HG02943 (cell line): Measurements from ENCODE around the gene FSIP1.

Experiments
- ATAC-seq: cut with Tn5 transposase; IDR thresholded peaks from one replicate; pipeline ENCODE4 v1.9.1; 2021; ENCODE audit warnings: mild to moderate bottlenecking, low read depth, moderate library complexity; ENCODE audit not compliant: unreplicated experiment

FSIP1 gene

DNA sequence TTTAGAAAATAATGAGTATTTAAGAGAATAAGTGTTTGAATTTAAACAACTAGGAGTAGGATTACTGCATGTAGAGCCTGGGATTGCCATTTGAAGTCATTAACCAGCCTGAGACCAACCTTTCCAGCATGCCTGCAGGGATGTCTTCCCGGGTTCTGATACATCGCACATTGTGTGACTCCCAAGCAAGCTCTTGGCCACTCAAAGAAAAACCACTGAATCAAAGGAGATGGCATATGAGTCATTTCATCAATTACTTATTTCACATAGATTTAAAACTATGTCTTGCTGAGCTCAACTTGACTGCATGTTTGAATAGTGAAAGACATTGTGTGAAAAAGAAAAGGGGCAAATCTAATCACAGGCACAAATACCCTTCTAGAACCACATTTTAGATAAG lies 216.8 kb downstream of the FSIP1 start:
- ATAC-seq: no peak

DNA sequence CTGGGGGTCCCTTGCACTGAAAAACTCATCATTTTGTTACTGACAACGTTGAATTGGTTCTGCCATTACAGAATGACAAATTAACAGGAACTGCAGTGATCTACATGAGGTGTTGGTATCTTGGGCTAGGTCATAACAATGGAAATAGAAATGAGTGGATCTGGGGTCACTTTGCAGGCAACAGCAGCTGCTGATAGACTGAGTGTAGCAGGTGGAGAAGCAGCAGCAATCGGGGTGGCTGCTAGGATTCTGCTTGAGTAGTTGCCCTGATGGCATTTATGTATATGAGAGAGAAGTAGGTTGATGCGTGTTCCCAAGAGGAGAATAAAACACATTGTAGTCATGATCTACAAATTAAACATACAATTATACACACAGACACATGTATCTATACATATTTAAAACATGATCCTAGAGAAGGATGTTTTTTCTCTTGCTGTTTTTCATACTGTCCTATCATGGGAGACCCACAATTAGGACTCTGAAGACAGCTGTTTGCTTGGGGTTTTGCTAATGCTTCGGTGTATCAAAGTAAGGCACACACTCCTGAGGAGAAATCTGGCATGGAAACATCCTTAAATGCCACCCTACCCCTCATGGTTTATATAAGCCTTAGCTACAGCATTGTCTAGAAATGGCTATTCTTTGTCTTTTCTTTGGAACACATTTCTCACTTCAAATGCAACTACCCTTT lies 217.5 kb downstream of the FSIP1 start:
- no peak for ATAC-seq

DNA sequence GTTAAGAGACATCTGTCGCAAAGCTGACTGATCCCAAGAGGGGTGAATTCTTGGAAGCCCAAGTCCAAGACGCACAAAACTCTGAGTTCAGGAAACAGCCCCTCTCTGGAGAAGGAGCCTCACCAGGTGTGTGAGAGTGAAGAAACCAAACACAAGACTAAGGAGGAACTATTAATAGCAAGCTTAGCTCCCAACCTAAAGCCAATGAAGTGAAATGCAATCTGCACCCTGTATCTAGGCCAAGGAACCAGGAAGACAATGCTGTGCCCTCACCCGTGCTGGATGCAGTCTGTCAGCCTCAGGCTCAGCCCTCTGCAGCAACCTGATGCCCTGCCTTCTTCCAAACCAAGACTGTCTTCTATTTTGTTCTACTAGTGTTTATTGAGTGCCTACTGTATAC lies 224.2 kb downstream of the FSIP1 start:
- no peak for ATAC-seq

DNA sequence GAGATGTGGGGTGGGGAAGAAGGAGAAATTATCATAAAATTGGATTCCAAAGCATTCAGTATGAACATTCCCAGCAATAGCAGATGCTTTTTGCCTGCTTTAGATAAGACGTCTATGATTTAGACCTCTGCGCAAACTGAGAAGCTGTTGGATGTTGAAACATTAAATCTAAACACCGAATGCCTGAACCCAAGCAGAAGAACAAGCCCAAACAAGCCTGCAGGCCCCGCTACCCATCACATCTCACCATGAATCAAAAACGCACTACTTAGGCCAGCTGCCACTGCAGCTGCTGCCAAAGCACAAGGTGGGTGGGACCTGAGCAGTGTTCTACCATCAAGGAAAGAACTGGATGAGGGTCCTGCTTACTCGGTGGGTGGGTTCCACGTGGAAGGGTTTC lies 226.2 kb downstream of the FSIP1 start:
- ATAC-seq: no peak

DNA sequence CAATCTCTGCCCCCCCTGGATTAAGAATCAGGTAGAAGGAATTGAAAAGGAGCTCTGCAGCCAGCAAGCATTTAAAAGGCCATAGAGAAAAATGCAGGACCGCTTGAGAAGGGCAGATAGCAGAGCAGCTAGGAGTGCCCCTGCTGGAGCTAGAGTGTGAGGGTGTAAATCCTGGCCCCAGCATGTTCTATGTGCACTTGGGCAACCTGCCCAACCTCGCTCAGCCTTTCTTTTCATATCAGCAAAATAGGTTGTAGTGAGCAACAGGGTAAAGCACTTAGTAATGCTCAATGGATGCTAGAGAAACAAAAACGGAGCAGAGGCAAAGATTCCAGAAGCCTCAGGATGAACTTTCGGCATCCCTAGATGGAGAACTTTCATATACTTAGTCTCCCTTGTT lies 226.8 kb downstream of the FSIP1 start:
- ATAC-seq: no peak

DNA sequence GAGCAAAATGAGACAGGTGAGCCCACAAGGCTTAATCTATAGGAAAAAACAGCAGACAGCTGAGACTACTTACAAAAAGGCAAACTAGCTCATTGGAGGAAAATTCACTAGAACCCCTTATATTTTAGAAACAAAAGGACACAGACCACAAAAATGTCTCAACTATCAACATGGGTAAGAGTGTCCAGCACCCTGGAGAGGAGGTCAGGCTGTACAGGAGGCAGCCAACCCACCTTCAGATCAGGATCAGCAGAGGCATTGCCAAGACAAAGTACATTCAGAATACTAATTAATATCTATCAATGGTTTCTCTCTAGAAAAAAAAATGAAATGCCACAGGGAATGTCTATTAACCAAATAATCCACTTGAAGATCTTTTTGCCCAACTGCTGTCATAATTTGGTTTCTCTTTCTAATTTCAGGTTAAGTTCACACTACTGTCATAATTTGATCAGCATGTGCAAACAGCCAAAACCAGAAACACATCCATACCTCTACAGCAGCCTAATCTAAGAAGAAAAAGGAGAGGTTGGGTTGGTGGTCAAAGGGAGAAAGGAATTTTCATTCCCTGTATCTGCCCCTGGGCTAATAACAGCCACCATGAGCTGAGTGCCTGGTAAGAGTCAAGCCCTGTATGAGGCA lies 227.8 kb downstream of the FSIP1 start:
- ATAC-seq: no peak

DNA sequence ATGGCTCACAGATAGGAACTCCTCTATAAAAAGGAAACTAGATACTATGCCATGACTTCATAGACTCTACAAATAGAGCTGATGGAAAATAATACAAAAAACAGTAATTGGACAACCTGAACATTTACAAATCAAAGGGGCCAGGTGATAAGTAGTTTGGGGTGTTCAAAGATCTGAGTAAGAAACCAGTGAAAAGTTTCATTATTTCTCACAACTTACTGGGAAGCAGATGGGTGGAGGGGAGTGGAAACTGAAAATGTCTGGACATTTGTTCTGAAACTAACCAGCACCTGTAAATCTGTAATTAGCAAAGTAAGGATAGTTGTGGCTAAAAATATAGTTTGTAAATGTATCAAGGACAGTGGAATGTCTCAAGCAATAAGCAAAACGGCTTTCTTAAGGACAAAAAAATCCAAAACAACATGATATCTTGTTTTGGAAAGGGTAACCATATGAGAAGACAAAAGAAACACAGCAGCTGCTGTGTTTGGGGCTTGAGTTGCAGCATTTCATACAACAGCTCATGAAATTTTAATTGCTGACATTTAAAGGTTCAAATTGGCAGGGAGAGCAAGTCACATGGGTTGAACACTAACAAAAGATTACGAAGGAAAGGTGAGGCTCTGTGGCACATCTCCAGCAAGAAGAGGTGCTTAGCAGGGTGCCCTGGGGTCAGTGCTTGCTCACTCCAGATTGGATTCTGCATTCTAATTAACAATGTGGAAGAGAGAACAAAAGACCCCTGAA lies 228.5 kb downstream of the FSIP1 start:
- no peak for ATAC-seq

DNA sequence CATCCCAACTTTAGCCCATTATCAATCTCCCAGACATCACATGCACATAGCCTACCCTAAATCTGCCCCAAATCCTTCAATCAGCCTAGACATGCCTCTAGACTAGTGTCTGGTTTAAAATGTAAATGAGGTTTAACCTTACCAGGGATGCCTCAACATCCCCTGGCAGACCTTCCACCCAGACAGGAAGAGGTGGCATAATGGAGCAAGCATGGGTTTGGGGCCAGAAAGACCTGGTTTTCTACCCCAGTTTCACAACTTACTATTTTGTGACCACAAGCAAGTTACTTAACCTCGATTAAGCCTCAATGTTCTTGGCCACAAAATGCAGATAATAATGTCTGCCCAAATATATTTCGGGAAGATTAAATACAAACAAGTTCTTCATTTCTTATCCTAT lies 230.1 kb downstream of the FSIP1 start:
- no peak for ATAC-seq

DNA sequence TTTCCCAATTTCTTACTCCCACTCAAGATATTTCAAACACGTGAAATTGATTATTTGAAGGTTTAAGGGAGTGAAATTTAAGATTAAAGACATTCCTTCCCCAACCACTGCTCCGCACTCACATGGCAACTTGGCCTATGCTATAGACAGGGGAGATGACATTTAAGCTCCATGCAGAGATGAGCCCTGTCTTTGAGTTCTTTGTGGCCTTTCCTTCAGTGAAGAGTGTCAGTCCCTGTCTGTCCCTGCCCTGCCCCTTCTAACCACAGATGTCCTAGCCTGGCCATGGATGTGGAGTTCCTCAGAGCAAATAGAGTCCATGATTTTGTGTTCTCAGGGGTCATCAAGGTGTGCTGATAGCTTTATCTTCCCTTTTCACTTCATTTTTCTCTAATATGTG lies 231.2 kb downstream of the FSIP1 start:
- no peak for ATAC-seq
